ENCODE data around the gene SLC25A26. TPM values are rescaled to one million over a fixed set of nuclear protein-coding genes. Genes with fewer than 3 reads are reported as not detected.

The SLC25A26 gene
- 10 to 100 TPM; 32.3 to 38.4 TPM for total RNA-seq

- peak; percentile 96 to 98 for DNase-seq
- peak; percentile 96 to 97 for ATAC-seq (replicated peaks in 1 of 2)
- Mint-ChIP-seq H3K4me1 (ENCODE audit: low read depth) (peaks cover 59% of the 10 kb centered on the region), H3K36me3 (ENCODE audit: insufficient read depth in 2 of 2) (peaks cover 26 to 32% of the 10 kb centered on the region in 2 donors), H3K27ac (peak within 1 kb of the TSS; percentile 98), H3K27me3 (ENCODE audit: low read depth) (no peaks in the 10 kb centered on the region), H3K4me3 (peak within 1 kb of the TSS; percentile 97 to 99), H3K9me3 (peaks cover 11 to 12% of the 10 kb centered on the region in 2 donors)
Observed at GRCh38 chr3:66220602-66221377, at the start of gene SLC25A26. Gene SLC25A26 (plus strand): TSS chr3:66221001. CDS start chr3:66221095, 94 bp downstream.

DNA sequence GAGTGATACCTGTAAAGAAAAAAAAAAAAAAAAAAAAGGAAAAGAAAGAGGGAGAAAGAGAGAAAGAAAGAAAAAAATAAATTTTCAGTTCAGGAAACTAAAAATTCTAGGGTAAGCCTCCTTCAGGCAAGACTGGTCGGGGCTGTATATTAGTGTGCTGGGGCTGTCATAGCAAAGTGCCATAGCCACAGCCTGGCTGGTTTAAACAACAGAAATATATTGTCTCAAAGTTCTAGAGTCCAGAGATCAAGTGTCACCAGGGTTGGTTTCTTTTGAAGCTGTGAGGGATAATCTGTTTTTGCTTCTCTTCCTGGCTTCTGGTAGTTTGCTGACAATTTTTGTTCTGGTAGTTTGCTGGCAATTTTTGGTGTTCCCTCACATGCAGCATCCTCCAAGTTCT lies 48.4 kb upstream of the SLC25A26 start:
- ATAC-seq (replicated peaks in 1 of 2) (no peak), DNase-seq (no peak)
- no peak overlapping the region for H3K27ac Mint-ChIP-seq
- no peaks in the 10 kb centered on the region for H3K9me3 Mint-ChIP-seq
- H3K36me3 Mint-ChIP-seq (ENCODE audit: insufficient read depth in 2 of 2), result no peaks in the 10 kb centered on the region
- H3K4me3 Mint-ChIP-seq, result no peak overlapping the region
- H3K27me3 Mint-ChIP-seq (ENCODE audit: low read depth), result peaks cover 6% of the 10 kb centered on the region
- no peaks in the 10 kb centered on the region for H3K4me1 Mint-ChIP-seq (ENCODE audit: low read depth)

- DNase-seq, result no peak
- Mint-ChIP-seq H3K27me3 (ENCODE audit: low read depth) (peaks cover 6% of the 10 kb centered on the region), H3K9me3 (no peaks in the 10 kb centered on the region), H3K4me1 (ENCODE audit: low read depth) (no peaks in the 10 kb centered on the region), H3K36me3 (ENCODE audit: insufficient read depth in 2 of 2) (no peaks in the 10 kb centered on the region), H3K27ac (no peak overlapping the region), H3K4me3 (no peak overlapping the region)
- no peak for ATAC-seq (replicated peaks in 1 of 2)
Observed at GRCh38 chr3:66177026-66177425, 43.8 kb upstream of the SLC25A26 start.

DNA sequence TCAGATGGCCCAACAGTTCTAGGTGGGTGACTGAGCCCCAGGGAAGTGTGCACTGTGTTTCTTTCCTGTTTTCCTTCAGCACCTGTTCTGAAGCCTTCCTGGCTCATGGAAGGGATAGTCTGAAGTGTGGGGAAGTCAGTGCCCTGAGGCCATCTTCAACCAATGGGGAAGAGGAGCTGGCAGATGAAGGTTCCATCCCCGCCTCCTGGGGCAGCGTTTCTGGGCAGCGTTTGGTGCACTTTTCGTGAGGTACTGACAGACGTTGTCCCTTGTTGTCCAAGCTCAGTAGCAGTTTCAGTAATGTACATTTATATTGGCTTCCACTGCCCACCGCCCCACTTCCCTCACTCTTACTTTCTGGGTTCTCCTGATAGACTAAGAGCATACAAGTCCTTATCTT lies 42.6 kb upstream of the SLC25A26 start:
- Mint-ChIP-seq H3K4me3 (no peak overlapping the region), H3K27me3 (ENCODE audit: low read depth) (no peaks in the 10 kb centered on the region)

GRCh38 chr3:66179793-66180192 lies 41.0 kb upstream of the SLC25A26 start:
- Mint-ChIP-seq H3K27ac (no peak overlapping the region), H3K27me3 (ENCODE audit: low read depth) (no peaks in the 10 kb centered on the region), H3K4me1 (ENCODE audit: low read depth) (no peaks in the 10 kb centered on the region), H3K36me3 (ENCODE audit: insufficient read depth in 2 of 2) (no peaks in the 10 kb centered on the region), H3K4me3 (no peak overlapping the region), H3K9me3 (no peaks in the 10 kb centered on the region)
- DNase-seq (no peak), ATAC-seq (replicated peaks in 1 of 2) (no peak)

More for the DNA sequence above, 42.6 kb upstream of the SLC25A26 start:
- DNase-seq (no peak), ATAC-seq (replicated peaks in 1 of 2) (no peak)
- Mint-ChIP-seq H3K27ac (no peak overlapping the region), H3K4me1 (ENCODE audit: low read depth) (no peaks in the 10 kb centered on the region), H3K36me3 (ENCODE audit: insufficient read depth in 2 of 2) (no peaks in the 10 kb centered on the region), H3K9me3 (no peaks in the 10 kb centered on the region)

DNA sequence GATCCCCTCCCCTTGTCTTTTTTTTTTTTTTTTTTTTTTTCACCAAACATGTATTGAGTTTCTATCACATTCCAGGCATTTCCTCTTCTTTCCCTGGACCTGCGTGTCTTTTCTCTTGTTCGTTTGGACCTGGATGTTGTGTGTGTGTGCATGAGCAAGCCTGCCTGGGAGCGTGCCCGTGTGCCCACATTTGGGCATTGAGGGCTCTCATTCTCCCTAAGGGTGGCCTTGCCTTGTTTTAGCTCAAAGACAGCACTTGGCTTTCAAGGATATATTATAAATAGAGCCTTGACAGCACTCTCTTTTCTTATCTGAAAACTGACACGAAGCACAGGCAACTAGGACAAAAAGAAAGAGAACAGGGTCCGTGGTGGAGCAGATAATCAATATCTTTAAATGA lies 39.0 kb upstream of the SLC25A26 start:
- no peak overlapping the region for H3K4me3 Mint-ChIP-seq
- DNase-seq, result no peak
- no peaks in the 10 kb centered on the region for H3K4me1 Mint-ChIP-seq (ENCODE audit: low read depth)
- peaks cover 0 to 6% of the 10 kb centered on the region in 2 donors for H3K9me3 Mint-ChIP-seq
- no peaks in the 10 kb centered on the region for H3K36me3 Mint-ChIP-seq (ENCODE audit: insufficient read depth in 2 of 2)
- no peak overlapping the region for H3K27ac Mint-ChIP-seq
- H3K27me3 Mint-ChIP-seq (ENCODE audit: low read depth), result no peaks in the 10 kb centered on the region
- no peak for ATAC-seq (replicated peaks in 1 of 2)

DNA sequence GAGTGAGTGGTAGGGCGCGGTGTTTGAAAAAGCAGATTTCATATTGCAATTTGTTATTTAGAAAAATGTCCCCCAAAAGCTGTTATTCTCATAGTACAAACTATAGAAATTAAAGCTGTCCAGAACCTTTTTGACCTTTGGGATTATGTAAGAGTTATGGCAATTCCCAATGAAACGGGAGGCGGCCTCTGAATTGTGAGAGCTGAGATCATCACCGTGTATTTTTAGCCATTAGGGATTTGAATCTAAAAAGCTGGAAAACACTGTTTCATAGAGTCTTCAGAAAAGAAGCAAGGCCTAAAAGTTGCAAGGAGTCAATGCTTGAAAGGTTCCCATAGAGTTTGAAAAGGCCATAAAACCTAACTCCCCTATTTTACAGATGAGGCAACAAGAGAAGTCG lies 38.6 kb upstream of the SLC25A26 start:
- peaks cover under 1 to 11% of the 10 kb centered on the region in 2 donors for H3K9me3 Mint-ChIP-seq
- no peaks in the 10 kb centered on the region for H3K27me3 Mint-ChIP-seq (ENCODE audit: low read depth)
- H3K4me1 Mint-ChIP-seq (ENCODE audit: low read depth), result no peaks in the 10 kb centered on the region
- no peak overlapping the region for H3K27ac Mint-ChIP-seq
- H3K4me3 Mint-ChIP-seq, result no peak overlapping the region
- ATAC-seq (replicated peaks in 1 of 2), result no peak
- H3K36me3 Mint-ChIP-seq (ENCODE audit: insufficient read depth in 2 of 2), result no peaks in the 10 kb centered on the region
- no peak for DNase-seq

- H3K4me3 Mint-ChIP-seq, result no peak overlapping the region
- H3K4me1 Mint-ChIP-seq (ENCODE audit: low read depth), result no peaks in the 10 kb centered on the region
- DNase-seq, result no peak
- H3K9me3 Mint-ChIP-seq, result peaks cover 4 to 17% of the 10 kb centered on the region in 2 donors
- no peak for ATAC-seq (replicated peaks in 1 of 2)
- no peaks in the 10 kb centered on the region for H3K36me3 Mint-ChIP-seq (ENCODE audit: insufficient read depth in 2 of 2)
- peaks cover 9% of the 10 kb centered on the region for H3K27me3 Mint-ChIP-seq (ENCODE audit: low read depth)
- no peak overlapping the region for H3K27ac Mint-ChIP-seq
Observed at GRCh38 chr3:66186545-66186944, 34.3 kb upstream of the SLC25A26 start.

- no peaks in the 10 kb centered on the region for H3K36me3 Mint-ChIP-seq (ENCODE audit: insufficient read depth in 2 of 2)
- H3K4me1 Mint-ChIP-seq (ENCODE audit: low read depth), result no peaks in the 10 kb centered on the region
- H3K4me3 Mint-ChIP-seq, result peak overlapping the region; percentile 31 to 53
- DNase-seq (peak in 1 of 2 donors; percentile 9), ATAC-seq (replicated peaks in 1 of 2) (no peak)
- peaks cover 41% of the 10 kb centered on the region for H3K27me3 Mint-ChIP-seq (ENCODE audit: low read depth)
- H3K27ac Mint-ChIP-seq, result no peak overlapping the region
- no peaks in the 10 kb centered on the region for H3K9me3 Mint-ChIP-seq
Observed at GRCh38 chr3:66195347-66195783, 25.4 kb upstream of the SLC25A26 start.

- no peaks in the 10 kb centered on the region for H3K36me3 Mint-ChIP-seq (ENCODE audit: insufficient read depth in 2 of 2)
- ATAC-seq (replicated peaks in 1 of 2), result no peak
- H3K4me3 Mint-ChIP-seq, result no peak overlapping the region
- no peak for DNase-seq
- peaks cover 43% of the 10 kb centered on the region for H3K27me3 Mint-ChIP-seq (ENCODE audit: low read depth)
- H3K9me3 Mint-ChIP-seq, result no peaks in the 10 kb centered on the region
- no peaks in the 10 kb centered on the region for H3K4me1 Mint-ChIP-seq (ENCODE audit: low read depth)
- no peak overlapping the region for H3K27ac Mint-ChIP-seq
Observed at GRCh38 chr3:66196633-66197032, 24.2 kb upstream of the SLC25A26 start.

- Mint-ChIP-seq H3K36me3 (ENCODE audit: insufficient read depth in 2 of 2) (no peaks in the 10 kb centered on the region), H3K4me1 (ENCODE audit: low read depth) (no peaks in the 10 kb centered on the region), H3K9me3 (no peaks in the 10 kb centered on the region), H3K27me3 (ENCODE audit: low read depth) (peaks cover 51% of the 10 kb centered on the region), H3K4me3 (no peak overlapping the region), H3K27ac (no peak overlapping the region)
- DNase-seq (no peak), ATAC-seq (replicated peaks in 1 of 2) (no peak)
Observed at GRCh38 chr3:66198437-66199088, 22.2 kb upstream of the SLC25A26 start.

DNA sequence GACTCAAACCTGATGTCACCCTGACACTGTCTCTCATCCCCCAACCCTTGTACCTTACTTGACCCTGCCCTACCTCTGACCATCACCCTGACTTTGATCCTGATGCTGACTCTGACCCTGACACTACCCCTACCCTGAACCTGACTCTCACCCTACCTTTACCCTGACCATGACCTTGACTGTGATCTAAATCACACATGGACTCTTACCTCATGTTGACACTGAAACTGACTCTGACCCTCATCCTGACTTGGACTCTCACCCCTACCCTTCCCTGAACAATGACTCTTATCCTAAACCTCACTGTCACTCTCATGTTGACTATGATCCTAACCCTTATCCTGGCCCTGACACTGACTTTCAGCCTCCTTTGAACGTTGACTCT lies 21.7 kb upstream of the SLC25A26 start:
- ATAC-seq (replicated peaks in 1 of 2), result no peak
- Mint-ChIP-seq H3K4me3 (no peak overlapping the region), H3K27me3 (ENCODE audit: low read depth) (peaks cover 51% of the 10 kb centered on the region), H3K9me3 (no peaks in the 10 kb centered on the region), H3K27ac (no peak overlapping the region), H3K36me3 (ENCODE audit: insufficient read depth in 2 of 2) (no peaks in the 10 kb centered on the region), H3K4me1 (ENCODE audit: low read depth) (no peaks in the 10 kb centered on the region)
- no peak for DNase-seq

GRCh38 chr3:66200147-66200546 lies 20.7 kb upstream of the SLC25A26 start:
- DNase-seq (no peak), ATAC-seq (replicated peaks in 1 of 2) (no peak)
- Mint-ChIP-seq H3K27ac (no peak overlapping the region), H3K27me3 (ENCODE audit: low read depth) (peaks cover 47% of the 10 kb centered on the region), H3K4me1 (ENCODE audit: low read depth) (no peaks in the 10 kb centered on the region), H3K9me3 (no peaks in the 10 kb centered on the region), H3K4me3 (no peak overlapping the region), H3K36me3 (ENCODE audit: insufficient read depth in 2 of 2) (no peaks in the 10 kb centered on the region)

Data from activated T-cell treated with anti-CD3 and anti-CD28 coated beads, Interleukin-2, amount 50 U/mL, for 72 hours (primary cell).